ENCODE data around the gene CDK1.

Gene CDK1

DNA sequence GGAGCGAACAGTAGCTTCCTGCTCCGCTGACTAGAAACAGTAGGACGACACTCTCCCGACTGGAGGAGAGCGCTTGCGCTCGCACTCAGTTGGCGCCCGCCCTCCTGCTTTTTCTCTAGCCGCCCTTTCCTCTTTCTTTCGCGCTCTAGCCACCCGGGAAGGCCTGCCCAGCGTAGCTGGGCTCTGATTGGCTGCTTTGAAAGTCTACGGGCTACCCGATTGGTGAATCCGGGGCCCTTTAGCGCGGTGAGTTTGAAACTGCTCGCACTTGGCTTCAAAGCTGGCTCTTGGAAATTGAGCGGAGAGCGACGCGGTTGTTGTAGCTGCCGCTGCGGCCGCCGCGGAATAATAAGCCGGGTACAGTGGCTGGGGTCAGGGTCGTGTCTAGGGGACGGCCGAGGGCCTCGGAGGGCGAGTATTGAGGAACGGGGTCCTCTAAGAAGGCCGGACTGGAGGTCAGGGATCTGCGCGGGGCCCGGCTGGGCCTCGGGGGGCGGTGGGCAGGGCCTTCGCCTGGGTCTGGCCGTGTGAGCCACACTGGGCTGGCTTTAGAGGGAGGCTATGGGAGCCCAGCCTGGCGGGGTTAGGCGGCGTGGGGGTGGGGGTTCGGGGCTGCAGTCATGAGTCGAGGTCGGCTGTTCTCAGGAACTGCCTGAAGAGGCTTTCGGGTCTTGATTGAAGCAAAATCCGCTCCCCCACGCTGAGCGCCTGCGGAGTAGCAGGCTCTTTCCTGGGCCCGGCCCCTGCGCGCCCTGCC, at the start of gene CDK1:
Gene CDK1, plus strand, starts transcription at position 265 of the 757 bp plus-strand sequence. CDS start 1,688 bp downstream, outside the sequence.
- DNase-seq, result peak; percentile 99
- in situ Hi-C loops (cut with MboI; ENCODE audit: low pct_unique_long_range_greater_than_20kb, low sequenced_read_pairs), result no loop called here

- no peak for DNase-seq
- in situ Hi-C loops (cut with MboI; ENCODE audit: low pct_unique_long_range_greater_than_20kb, low sequenced_read_pairs), result no loop called here
These were observed 49.2 kb upstream of the CDK1 start for GRCh38 chr10:60729106-60729505.

GRCh38 chr10:60731134-60731885, 47.0 kb upstream of the CDK1 start:
- DNase-seq, result peak; percentile 2
- in situ Hi-C loops (cut with MboI; ENCODE audit: low pct_unique_long_range_greater_than_20kb, low sequenced_read_pairs), result no loop called here

DNA sequence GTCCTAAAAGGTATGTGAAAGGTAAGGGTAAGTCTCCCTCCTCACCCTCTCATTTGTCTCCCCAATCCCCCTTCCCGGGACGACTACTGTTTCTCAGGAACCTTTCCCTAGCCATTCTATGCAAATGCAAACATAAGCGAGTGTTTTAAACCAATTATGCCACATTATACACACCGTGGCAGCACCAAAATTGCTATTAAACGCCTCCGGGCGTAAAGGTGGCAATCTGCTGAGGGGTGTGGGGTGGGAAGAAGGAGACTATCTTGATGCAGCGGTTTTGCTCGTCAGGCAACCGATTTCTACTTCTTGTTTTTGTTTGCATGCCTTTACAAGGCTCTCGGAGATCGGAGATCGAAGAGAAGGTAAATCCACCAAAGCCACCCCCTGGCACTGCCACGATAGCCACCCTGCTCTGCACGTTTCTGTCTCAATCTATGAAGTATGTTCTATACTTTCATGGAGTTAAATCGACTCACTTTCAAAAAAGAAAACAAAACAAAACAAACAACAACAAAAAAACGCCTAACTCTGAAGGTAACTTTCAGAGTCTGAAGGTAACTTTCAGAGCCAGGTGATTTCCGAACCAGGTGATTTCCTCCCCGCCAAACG, 46.0 kb upstream of the CDK1 start:
- in situ Hi-C loops (cut with MboI; ENCODE audit: low pct_unique_long_range_greater_than_20kb, low sequenced_read_pairs), result no loop called here
- DNase-seq, result peak; percentile 46

GRCh38 chr10:60732807-60733516, 45.3 kb upstream of the CDK1 start:
- no peak for DNase-seq
- in situ Hi-C loops (cut with MboI; ENCODE audit: low pct_unique_long_range_greater_than_20kb, low sequenced_read_pairs), result no loop called here

- in situ Hi-C loops (cut with MboI; ENCODE audit: low pct_unique_long_range_greater_than_20kb, low sequenced_read_pairs), result no loop called here
- DNase-seq, result peak; percentile 17
These were observed 44.8 kb upstream of the CDK1 start for GRCh38 chr10:60733517-60733822.

DNA sequence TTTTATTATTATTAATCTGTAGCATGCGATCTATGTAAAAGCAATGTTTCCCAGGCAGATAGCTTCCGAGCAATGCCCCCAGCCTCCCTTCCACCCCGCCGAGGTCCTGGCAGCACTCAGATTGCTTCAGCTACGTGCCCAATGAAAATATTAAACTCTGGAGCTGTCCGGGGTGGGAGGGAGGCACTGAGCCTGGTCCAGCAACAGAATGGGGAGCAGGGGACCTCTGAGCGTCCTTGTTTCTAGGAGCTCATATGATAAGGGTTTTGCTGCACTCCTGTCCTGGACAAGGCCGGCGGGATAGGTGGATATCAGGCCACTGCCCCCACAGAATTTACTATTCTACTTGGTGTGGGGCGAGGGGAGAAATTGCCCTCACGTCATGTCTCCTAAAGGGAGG, 44.5 kb upstream of the CDK1 start:
- no peak for DNase-seq
- in situ Hi-C loops (cut with MboI; ENCODE audit: low pct_unique_long_range_greater_than_20kb, low sequenced_read_pairs), result no loop called here

- DNase-seq, result no peak
- in situ Hi-C loops (cut with MboI; ENCODE audit: low pct_unique_long_range_greater_than_20kb, low sequenced_read_pairs), result no loop called here
These were observed 44.1 kb upstream of the CDK1 start for GRCh38 chr10:60734226-60734625.

GRCh38 chr10:60735244-60735643, 43.0 kb upstream of the CDK1 start:
- no peak for DNase-seq
- in situ Hi-C loops (cut with MboI; ENCODE audit: low pct_unique_long_range_greater_than_20kb, low sequenced_read_pairs), result no loop called here

DNA sequence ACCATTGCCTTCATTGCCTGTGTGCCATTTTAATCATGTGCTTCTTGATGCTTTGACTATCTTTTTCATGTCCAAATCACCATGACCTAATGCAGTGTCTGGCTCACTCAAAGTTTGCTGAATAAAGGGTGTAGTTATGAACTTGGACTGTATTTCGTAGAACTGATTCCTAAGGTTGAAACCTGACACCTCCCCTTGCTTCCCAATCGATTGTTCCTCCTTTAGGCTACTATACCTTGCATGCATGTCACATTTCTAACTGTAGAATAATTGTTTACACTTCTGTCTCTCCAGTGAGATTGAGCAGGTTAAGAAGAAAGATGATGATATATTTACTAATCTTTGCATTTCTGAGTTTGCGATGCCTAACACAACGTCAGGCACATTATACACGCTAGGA, 41.0 kb upstream of the CDK1 start:
- no peak for DNase-seq
- in situ Hi-C loops (cut with MboI; ENCODE audit: low pct_unique_long_range_greater_than_20kb, low sequenced_read_pairs), result no loop called here

DNA sequence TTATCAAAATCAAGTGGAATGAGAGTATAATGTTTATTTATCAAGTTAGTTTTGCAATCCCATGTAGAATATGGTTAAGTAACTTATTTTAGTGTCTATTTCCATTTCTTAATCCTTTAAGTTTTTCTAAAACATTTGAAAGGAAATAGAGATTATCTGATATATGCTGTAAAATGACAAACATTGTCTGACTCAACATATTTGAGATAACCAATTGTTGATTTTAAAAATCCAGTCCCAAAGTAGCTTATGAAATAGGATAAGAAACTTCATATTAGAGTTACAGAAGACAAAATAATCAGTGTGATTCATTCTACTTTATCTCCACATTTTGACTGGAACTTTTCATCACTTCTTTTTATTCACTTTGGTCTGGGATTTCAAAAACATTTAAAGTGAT, 38.7 kb upstream of the CDK1 start:
- in situ Hi-C loops (cut with MboI; ENCODE audit: low pct_unique_long_range_greater_than_20kb, low sequenced_read_pairs), result no loop called here
- no peak for DNase-seq

- no peak for DNase-seq
- in situ Hi-C loops (cut with MboI; ENCODE audit: low pct_unique_long_range_greater_than_20kb, low sequenced_read_pairs), result no loop called here
These were observed 35.8 kb upstream of the CDK1 start for GRCh38 chr10:60742512-60742911.

- in situ Hi-C loops (cut with MboI; ENCODE audit: low pct_unique_long_range_greater_than_20kb, low sequenced_read_pairs), result no loop called here
- no peak for DNase-seq
These were observed 30.3 kb upstream of the CDK1 start for GRCh38 chr10:60747817-60748469.

- in situ Hi-C loops (cut with MboI; ENCODE audit: low pct_unique_long_range_greater_than_20kb, low sequenced_read_pairs), result no loop called here
- DNase-seq, result no peak
These were observed 25.1 kb upstream of the CDK1 start for GRCh38 chr10:60753152-60753551.

GRCh38 chr10:60753817-60754216, 24.5 kb upstream of the CDK1 start:
- in situ Hi-C loops (cut with MboI; ENCODE audit: low pct_unique_long_range_greater_than_20kb, low sequenced_read_pairs), result no loop called here
- DNase-seq, result no peak

DNA sequence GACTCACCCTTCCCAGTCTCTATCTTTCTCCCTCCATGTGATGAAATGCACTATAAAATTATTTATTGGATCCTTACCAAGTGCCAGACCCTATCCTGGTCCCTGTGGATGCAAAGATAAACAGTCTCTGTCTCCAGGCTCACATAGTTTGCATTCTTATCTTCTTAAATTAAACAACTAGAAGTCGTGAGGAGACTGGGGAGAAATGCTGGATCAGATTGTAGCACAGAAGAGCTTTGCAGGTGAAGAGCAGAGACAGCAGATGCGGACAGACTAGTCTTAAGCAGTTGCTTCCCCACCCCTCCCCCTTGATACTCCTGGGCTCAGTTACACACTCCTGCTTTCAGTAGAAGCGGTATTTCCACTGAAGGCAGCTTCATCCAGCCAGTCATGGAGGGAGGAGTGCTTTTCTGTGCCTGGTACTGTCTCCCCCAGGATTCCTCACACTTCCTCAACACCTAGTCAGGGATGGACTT, 20.8 kb upstream of the CDK1 start:
- no peak for DNase-seq
- in situ Hi-C loops (cut with MboI; ENCODE audit: low pct_unique_long_range_greater_than_20kb, low sequenced_read_pairs), result no loop called here

DNA sequence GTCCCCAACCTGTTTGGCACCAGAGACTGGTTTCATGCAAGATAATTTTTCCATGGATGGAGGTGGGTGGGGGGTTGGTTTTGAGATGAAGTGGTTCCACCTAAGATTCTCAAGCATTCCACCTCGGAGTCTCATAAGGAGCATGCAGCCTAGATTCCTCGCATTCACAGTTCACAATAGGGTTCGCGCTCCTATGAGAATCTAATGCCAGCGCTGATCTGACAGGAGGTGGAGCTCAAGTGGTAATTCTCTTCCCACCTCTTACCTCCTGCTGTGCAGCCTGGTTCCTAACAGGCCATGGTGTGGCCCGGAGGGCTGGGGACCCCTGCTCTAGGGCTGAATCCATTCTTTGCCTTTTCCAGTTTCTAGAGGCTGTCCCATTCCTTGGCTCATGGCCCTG, 19.1 kb upstream of the CDK1 start:
- in situ Hi-C loops (cut with MboI; ENCODE audit: low pct_unique_long_range_greater_than_20kb, low sequenced_read_pairs), result no loop called here
- no peak for DNase-seq

GRCh38 chr10:60760711-60761210, 17.5 kb upstream of the CDK1 start:
- no peak for DNase-seq
- in situ Hi-C loops (cut with MboI; ENCODE audit: low pct_unique_long_range_greater_than_20kb, low sequenced_read_pairs), result no loop called here

- no peak for DNase-seq
- in situ Hi-C loops (cut with MboI; ENCODE audit: low pct_unique_long_range_greater_than_20kb, low sequenced_read_pairs), result no loop called here
These were observed 15.7 kb upstream of the CDK1 start for GRCh38 chr10:60762554-60762953.
